ENCODE data around the gene ZNF253. TPM values are rescaled to one million over a fixed set of nuclear protein-coding genes. Genes with fewer than 3 reads are reported as not detected.
A peak's percentile ranks its signal among the peaks of the same experiment; 100 is the strongest.
"Not testable (repeated sequence)": the region's sequence is repeated elsewhere in the genome, so short reads cannot be mapped to it uniquely, and the experiment has no call there.

Gene ZNF253
- 10.5 TPM for total RNA-seq

GRCh38 chr19:19865750-19866610 is at the start of gene ZNF253:
Gene ZNF253, plus strand, starts transcription at chr19:19865882. Its CDS starts 115 bp downstream, at chr19:19865997.
- intact Hi-C loops (cut with DNase I) = no loop called here
- peak; percentile 100 for ATAC-seq

GRCh38 chr19:19816679-19817078 is 49.0 kb upstream of the ZNF253 start:
- intact Hi-C loops (cut with DNase I) = no loop called here
- ATAC-seq = peak; percentile 54
- DNase-seq (ENCODE audit: low spot score) = no peak

More at GRCh38 chr19:19865750-19866610, at the start of gene ZNF253:
- DNase-seq (ENCODE audit: low spot score) = peak; percentile 98

GRCh38 chr19:19817357-19817756 is 48.3 kb upstream of the ZNF253 start:
- intact Hi-C loops (cut with DNase I) = no loop called here
- DNase-seq (ENCODE audit: low spot score) (no peak), ATAC-seq (no peak)

GRCh38 chr19:19820774-19821320 is 44.8 kb upstream of the ZNF253 start:
- DNase-seq (ENCODE audit: low spot score) (no peak), ATAC-seq (no peak)
- intact Hi-C loops (cut with DNase I) = no loop called here

GRCh38 chr19:19821366-19821951 is 44.2 kb upstream of the ZNF253 start, which contains the start of gene ZNF506:
Gene ZNF506, minus strand, starts transcription at chr19:19821750. Its CDS starts 147 bp downstream, at chr19:19821603.
- DNase-seq (ENCODE audit: low spot score) (peak; percentile 100), ATAC-seq (peak; percentile 99)
- intact Hi-C loops (cut with DNase I) = no loop called here

GRCh38 chr19:19821976-19822375 is 43.7 kb upstream of the ZNF253 start:
- DNase-seq (ENCODE audit: low spot score); intact Hi-C loops (cut with DNase I): not testable (repeated sequence)
- peak; percentile 9 for ATAC-seq

- intact Hi-C loops (cut with DNase I) = no loop called here
- ATAC-seq (no peak), DNase-seq (ENCODE audit: low spot score) (no peak)
These were observed 41.8 kb upstream of the ZNF253 start for GRCh38 chr19:19823916-19824315.

- ATAC-seq (no peak), DNase-seq (ENCODE audit: low spot score) (no peak)
- intact Hi-C loops (cut with DNase I) = no loop called here
These were observed 38.8 kb upstream of the ZNF253 start for GRCh38 chr19:19826875-19827274.

- DNase-seq (ENCODE audit: low spot score) = no peak
- intact Hi-C loops (cut with DNase I) = no loop called here
- ATAC-seq = no peak
These were observed 30.1 kb upstream of the ZNF253 start for GRCh38 chr19:19835560-19836038.

GRCh38 chr19:19847781-19848180 is 17.9 kb upstream of the ZNF253 start:
- DNase-seq (ENCODE audit: low spot score) = no peak
- intact Hi-C loops (cut with DNase I) = no loop called here
- ATAC-seq = no peak

- intact Hi-C loops (cut with DNase I) = no loop called here
- ATAC-seq (no peak), DNase-seq (ENCODE audit: low spot score) (no peak)
These were observed 16.6 kb upstream of the ZNF253 start for GRCh38 chr19:19849056-19849455.

- intact Hi-C loops (cut with DNase I); ATAC-seq; DNase-seq (ENCODE audit: low spot score): not testable (repeated sequence)
These were observed 13.9 kb upstream of the ZNF253 start for GRCh38 chr19:19851740-19852139.

- intact Hi-C loops (cut with DNase I) = no loop called here
- DNase-seq (ENCODE audit: low spot score) (no peak), ATAC-seq (no peak)
These were observed 6.9 kb upstream of the ZNF253 start for GRCh38 chr19:19858751-19859150.

GRCh38 chr19:19860756-19861390 is 4.8 kb upstream of the ZNF253 start:
- DNase-seq (ENCODE audit: low spot score) = no peak
- intact Hi-C loops (cut with DNase I) = no loop called here

GRCh38 chr19:19866611-19867248 is 1.0 kb downstream of the ZNF253 start:
- intact Hi-C loops (cut with DNase I) = no loop called here
- no peak for DNase-seq (ENCODE audit: low spot score)
- no peak for ATAC-seq

More at GRCh38 chr19:19860756-19861390, 4.8 kb upstream of the ZNF253 start:
- no peak for ATAC-seq

GRCh38 chr19:19870086-19870485 is 4.4 kb downstream of the ZNF253 start:
- intact Hi-C loops (cut with DNase I); DNase-seq (ENCODE audit: low spot score); ATAC-seq: not testable (repeated sequence)

GRCh38 chr19:19871932-19872331 is 6.2 kb downstream of the ZNF253 start:
- no peak for ATAC-seq
- intact Hi-C loops (cut with DNase I) = no loop called here
- no peak for DNase-seq (ENCODE audit: low spot score)

- intact Hi-C loops (cut with DNase I) = no loop called here
- no peak for DNase-seq (ENCODE audit: low spot score)
- ATAC-seq = no peak
These were observed 7.7 kb downstream of the ZNF253 start for GRCh38 chr19:19873381-19873780.

- DNase-seq (ENCODE audit: low spot score) (no peak), ATAC-seq (no peak)
- intact Hi-C loops (cut with DNase I) = no loop called here
These were observed 12.0 kb downstream of the ZNF253 start for GRCh38 chr19:19877724-19878123.

Data from sciatic nerve (tissue), 2 donors.